ENCODE measurements around the gene DMD.

DNA sequence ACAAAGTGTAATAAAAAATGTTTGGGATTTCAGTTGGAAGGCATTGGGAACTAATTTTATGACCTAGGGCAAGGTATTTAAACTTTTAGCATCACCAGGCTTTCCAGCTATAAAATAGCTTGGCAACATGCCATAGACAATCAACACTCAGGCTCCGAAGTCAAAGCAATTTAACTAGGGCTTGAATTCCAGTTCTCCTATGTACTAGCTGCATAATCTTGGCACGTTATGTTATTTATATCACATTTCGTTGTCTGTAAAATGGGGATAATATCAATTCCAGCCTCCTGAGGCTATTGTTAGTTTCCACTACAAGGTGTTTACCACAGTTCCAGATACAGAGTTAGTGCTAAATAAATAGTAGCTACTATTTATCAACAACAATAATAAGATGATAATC, 78.8 kb downstream of the DMD start:
- TF ChIP-seq CTCF (IDR thresholded peaks at IDR 0.05; ENCODE audit: low read depth, low read length) (no peak), EZH2phosphoT487 (IDR thresholded peaks at IDR 0.05; ENCODE audit: low read depth) (no peak)

All from OCI-LY3 (cell line).